ENCODE data around the gene CD2BP2.

DNA sequence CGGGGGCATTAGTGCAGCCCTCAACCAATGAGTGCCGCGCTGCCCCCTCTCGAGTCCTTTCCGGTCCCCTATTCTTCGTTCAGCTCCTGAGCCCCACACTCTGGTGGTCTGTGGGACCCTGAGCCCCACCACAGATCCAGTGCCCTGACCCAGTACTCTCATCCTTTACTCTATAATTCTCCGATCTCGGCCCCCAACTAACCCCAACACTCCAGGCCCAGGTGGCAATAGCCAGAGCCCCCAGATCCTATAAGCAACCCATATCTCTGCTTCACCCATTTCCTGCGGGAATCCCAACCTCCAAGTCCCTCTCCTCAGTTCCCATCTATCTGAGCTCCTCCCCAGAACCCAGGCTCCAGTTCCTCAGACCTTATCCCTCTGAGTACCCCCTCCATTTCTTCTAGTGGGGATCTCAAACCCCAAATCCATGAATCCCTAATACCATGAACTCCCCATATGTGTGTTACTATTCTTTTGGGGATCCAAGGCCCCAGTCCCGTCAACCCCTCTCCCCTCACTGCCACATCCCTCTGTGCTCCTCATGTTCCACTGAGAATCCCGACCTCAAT lies 16.2 kb upstream of the CD2BP2 start:
- TF ChIP-seq EZH2 (IDR thresholded peaks at IDR 0.05; ENCODE audit: borderline replicate concordance, low read depth, low read length, severe bottlenecking) = no peak
- TF ChIP-seq, protein P1, sequence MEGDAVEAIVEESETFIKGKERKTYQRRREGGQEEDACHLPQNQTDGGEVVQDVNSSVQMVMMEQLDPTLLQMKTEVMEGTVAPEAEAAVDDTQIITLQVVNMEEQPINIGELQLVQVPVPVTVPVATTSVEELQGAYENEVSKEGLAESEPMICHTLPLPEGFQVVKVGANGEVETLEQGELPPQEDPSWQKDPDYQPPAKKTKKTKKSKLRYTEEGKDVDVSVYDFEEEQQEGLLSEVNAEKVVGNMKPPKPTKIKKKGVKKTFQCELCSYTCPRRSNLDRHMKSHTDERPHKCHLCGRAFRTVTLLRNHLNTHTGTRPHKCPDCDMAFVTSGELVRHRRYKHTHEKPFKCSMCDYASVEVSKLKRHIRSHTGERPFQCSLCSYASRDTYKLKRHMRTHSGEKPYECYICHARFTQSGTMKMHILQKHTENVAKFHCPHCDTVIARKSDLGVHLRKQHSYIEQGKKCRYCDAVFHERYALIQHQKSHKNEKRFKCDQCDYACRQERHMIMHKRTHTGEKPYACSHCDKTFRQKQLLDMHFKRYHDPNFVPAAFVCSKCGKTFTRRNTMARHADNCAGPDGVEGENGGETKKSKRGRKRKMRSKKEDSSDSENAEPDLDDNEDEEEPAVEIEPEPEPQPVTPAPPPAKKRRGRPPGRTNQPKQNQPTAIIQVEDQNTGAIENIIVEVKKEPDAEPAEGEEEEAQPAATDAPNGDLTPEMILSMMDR (IDR thresholded peaks at IDR 0.05; ENCODE audit: borderline replicate concordance, extremely low read depth, low read length, poor library complexity, severe bottlenecking) = peak; percentile 1

All from DND-41 (cell line).